ENCODE data around the gene ANKS1B.
"Not testable (repeated sequence)": the region's sequence is repeated elsewhere in the genome, so short reads cannot be mapped to it uniquely, and the experiment has no call there.

The ANKS1B gene

GRCh38 chr12:99321210-99321609, 663.5 kb downstream of the ANKS1B start:
- not testable (repeated sequence) for H3K9ac ChIP-seq (ENCODE audit: low read length); H3K36me3 ChIP-seq (ENCODE audit: control insufficient read depth, insufficient read depth, low read length); H3K9me3 ChIP-seq (ENCODE audit: control insufficient read depth, insufficient read depth, low read depth, low read length); H3K4me3 ChIP-seq (ENCODE audit: low read depth, low read length); H3K4me1 ChIP-seq (ENCODE audit: control insufficient read depth, insufficient read depth, low read length); H3K27ac ChIP-seq (ENCODE audit: low read depth, low read length); H3K27me3 ChIP-seq (ENCODE audit: control insufficient read depth, insufficient read depth, low read length)

- H3K9me3 ChIP-seq (ENCODE audit: control insufficient read depth, insufficient read depth, low read depth, low read length): no peaks in the 10 kb centered on the region
- H3K27ac ChIP-seq (ENCODE audit: low read depth, low read length): no peak overlapping the region
- no peaks in the 10 kb centered on the region for H3K36me3 ChIP-seq (ENCODE audit: control insufficient read depth, insufficient read depth, low read length)
- H3K9ac ChIP-seq (ENCODE audit: low read length): no peak overlapping the region
- H3K27me3 ChIP-seq (ENCODE audit: control insufficient read depth, insufficient read depth, low read length): no peaks in the 10 kb centered on the region
- no peaks in the 10 kb centered on the region for H3K4me1 ChIP-seq (ENCODE audit: control insufficient read depth, insufficient read depth, low read length)
- no peak overlapping the region for H3K4me3 ChIP-seq (ENCODE audit: low read depth, low read length)
Measured at GRCh38 chr12:99311373-99311772, 673.4 kb downstream of the ANKS1B start.

GRCh38 chr12:99309812-99310211, 674.9 kb downstream of the ANKS1B start:
- Histone ChIP-seq H3K36me3 (ENCODE audit: control insufficient read depth, insufficient read depth, low read length) (no peaks in the 10 kb centered on the region), H3K4me3 (ENCODE audit: low read depth, low read length) (no peak overlapping the region), H3K9ac (ENCODE audit: low read length) (no peak overlapping the region), H3K4me1 (ENCODE audit: control insufficient read depth, insufficient read depth, low read length) (no peaks in the 10 kb centered on the region), H3K27ac (ENCODE audit: low read depth, low read length) (no peak overlapping the region), H3K27me3 (ENCODE audit: control insufficient read depth, insufficient read depth, low read length) (no peaks in the 10 kb centered on the region), H3K9me3 (ENCODE audit: control insufficient read depth, insufficient read depth, low read depth, low read length) (no peaks in the 10 kb centered on the region)

- Histone ChIP-seq H3K4me1 (ENCODE audit: control insufficient read depth, insufficient read depth, low read length) (no peaks in the 10 kb centered on the region), H3K4me3 (ENCODE audit: low read depth, low read length) (no peak overlapping the region), H3K27me3 (ENCODE audit: control insufficient read depth, insufficient read depth, low read length) (no peaks in the 10 kb centered on the region), H3K36me3 (ENCODE audit: control insufficient read depth, insufficient read depth, low read length) (no peaks in the 10 kb centered on the region), H3K9me3 (ENCODE audit: control insufficient read depth, insufficient read depth, low read depth, low read length) (no peaks in the 10 kb centered on the region), H3K9ac (ENCODE audit: low read length) (no peak overlapping the region), H3K27ac (ENCODE audit: low read depth, low read length) (no peak overlapping the region)
Measured at GRCh38 chr12:99302874-99303273, 681.9 kb downstream of the ANKS1B start.

GRCh38 chr12:99287136-99287535, 697.6 kb downstream of the ANKS1B start:
- no peaks in the 10 kb centered on the region for H3K36me3 ChIP-seq (ENCODE audit: control insufficient read depth, insufficient read depth, low read length)
- peaks cover 11% of the 10 kb centered on the region; the same call in 1 of the 2 replicates for H3K9me3 ChIP-seq (ENCODE audit: control insufficient read depth, insufficient read depth, low read depth, low read length)
- no peaks in the 10 kb centered on the region for H3K27me3 ChIP-seq (ENCODE audit: control insufficient read depth, insufficient read depth, low read length)
- no peaks in the 10 kb centered on the region for H3K4me1 ChIP-seq (ENCODE audit: control insufficient read depth, insufficient read depth, low read length)
- H3K4me3 ChIP-seq (ENCODE audit: low read depth, low read length): no peak overlapping the region
- no peak overlapping the region for H3K27ac ChIP-seq (ENCODE audit: low read depth, low read length)
- H3K9ac ChIP-seq (ENCODE audit: low read length): no peak overlapping the region

- H3K36me3 ChIP-seq (ENCODE audit: control insufficient read depth, insufficient read depth, low read length): no peaks in the 10 kb centered on the region
- no peak overlapping the region for H3K27ac ChIP-seq (ENCODE audit: low read depth, low read length)
- H3K9ac ChIP-seq (ENCODE audit: low read length): no peak overlapping the region
- no peaks in the 10 kb centered on the region for H3K27me3 ChIP-seq (ENCODE audit: control insufficient read depth, insufficient read depth, low read length)
- no peaks in the 10 kb centered on the region for H3K9me3 ChIP-seq (ENCODE audit: control insufficient read depth, insufficient read depth, low read depth, low read length)
- no peak overlapping the region for H3K4me3 ChIP-seq (ENCODE audit: low read depth, low read length)
- no peaks in the 10 kb centered on the region for H3K4me1 ChIP-seq (ENCODE audit: control insufficient read depth, insufficient read depth, low read length)
Measured at GRCh38 chr12:99284161-99284560, 700.6 kb downstream of the ANKS1B start.

- H3K4me3 ChIP-seq (ENCODE audit: low read depth, low read length): no peak overlapping the region
- H3K9me3 ChIP-seq (ENCODE audit: control insufficient read depth, insufficient read depth, low read depth, low read length): no peaks in the 10 kb centered on the region
- H3K27ac ChIP-seq (ENCODE audit: low read depth, low read length): no peak overlapping the region
- H3K36me3 ChIP-seq (ENCODE audit: control insufficient read depth, insufficient read depth, low read length): no peaks in the 10 kb centered on the region
- no peaks in the 10 kb centered on the region for H3K27me3 ChIP-seq (ENCODE audit: control insufficient read depth, insufficient read depth, low read length)
- H3K9ac ChIP-seq (ENCODE audit: low read length): no peak overlapping the region
- no peaks in the 10 kb centered on the region for H3K4me1 ChIP-seq (ENCODE audit: control insufficient read depth, insufficient read depth, low read length)
Measured at GRCh38 chr12:99282624-99283023, 702.1 kb downstream of the ANKS1B start.

- Histone ChIP-seq H3K9me3 (ENCODE audit: control insufficient read depth, insufficient read depth, low read depth, low read length) (no peaks in the 10 kb centered on the region), H3K27ac (ENCODE audit: low read depth, low read length) (no peak overlapping the region), H3K4me3 (ENCODE audit: low read depth, low read length) (no peak overlapping the region), H3K36me3 (ENCODE audit: control insufficient read depth, insufficient read depth, low read length) (no peaks in the 10 kb centered on the region), H3K27me3 (ENCODE audit: control insufficient read depth, insufficient read depth, low read length) (no peaks in the 10 kb centered on the region), H3K9ac (ENCODE audit: low read length) (no peak overlapping the region), H3K4me1 (ENCODE audit: control insufficient read depth, insufficient read depth, low read length) (no peaks in the 10 kb centered on the region)
Measured at GRCh38 chr12:99282086-99282485, 702.6 kb downstream of the ANKS1B start.

- H3K36me3 ChIP-seq (ENCODE audit: control insufficient read depth, insufficient read depth, low read length): no peaks in the 10 kb centered on the region
- no peaks in the 10 kb centered on the region for H3K4me1 ChIP-seq (ENCODE audit: control insufficient read depth, insufficient read depth, low read length)
- H3K27ac ChIP-seq (ENCODE audit: low read depth, low read length): no peak overlapping the region
- no peaks in the 10 kb centered on the region for H3K27me3 ChIP-seq (ENCODE audit: control insufficient read depth, insufficient read depth, low read length)
- H3K9me3 ChIP-seq (ENCODE audit: control insufficient read depth, insufficient read depth, low read depth, low read length): peaks cover 3% of the 10 kb centered on the region; the same call in 1 of the 2 replicates
- no peak overlapping the region for H3K4me3 ChIP-seq (ENCODE audit: low read depth, low read length)
- no peak overlapping the region for H3K9ac ChIP-seq (ENCODE audit: low read length)
Measured at GRCh38 chr12:99281277-99281676, 703.5 kb downstream of the ANKS1B start.

- Histone ChIP-seq H3K36me3 (ENCODE audit: control insufficient read depth, insufficient read depth, low read length) (no peaks in the 10 kb centered on the region), H3K27ac (ENCODE audit: low read depth, low read length) (no peak overlapping the region), H3K27me3 (ENCODE audit: control insufficient read depth, insufficient read depth, low read length) (no peaks in the 10 kb centered on the region), H3K9ac (ENCODE audit: low read length) (no peak overlapping the region), H3K4me3 (ENCODE audit: low read depth, low read length) (no peak overlapping the region), H3K9me3 (ENCODE audit: control insufficient read depth, insufficient read depth, low read depth, low read length) (peaks cover 8% of the 10 kb centered on the region; the same call in 1 of the 2 replicates), H3K4me1 (ENCODE audit: control insufficient read depth, insufficient read depth, low read length) (no peaks in the 10 kb centered on the region)
Measured at GRCh38 chr12:99278899-99279298, 705.8 kb downstream of the ANKS1B start.

- Histone ChIP-seq H3K27me3 (ENCODE audit: control insufficient read depth, insufficient read depth, low read length) (no peaks in the 10 kb centered on the region), H3K4me3 (ENCODE audit: low read depth, low read length) (no peak overlapping the region), H3K9ac (ENCODE audit: low read length) (no peak overlapping the region), H3K36me3 (ENCODE audit: control insufficient read depth, insufficient read depth, low read length) (no peaks in the 10 kb centered on the region), H3K9me3 (ENCODE audit: control insufficient read depth, insufficient read depth, low read depth, low read length) (peaks cover 8% of the 10 kb centered on the region; the same call in 1 of the 2 replicates), H3K27ac (ENCODE audit: low read depth, low read length) (no peak overlapping the region), H3K4me1 (ENCODE audit: control insufficient read depth, insufficient read depth, low read length) (no peaks in the 10 kb centered on the region)
Measured at GRCh38 chr12:99277591-99278379, 707.0 kb downstream of the ANKS1B start.
